Testis (tissue), 3 donors: Measurements from ENCODE around the gene AGA. TPM values are rescaled to one million over a fixed set of nuclear protein-coding genes. Genes with fewer than 3 reads are reported as not detected.

Source experiments
- DNase-seq: peaks from one replicate; pipeline ENCODE4 v3.0.0-alpha.2; 2019
- H3K27ac ChIP-seq, 2 donors: fragments of 200-600 bp; sonication (generic); one replicate each; pipeline ENCODE4 v1.5.1; 2019
- H3K27me3 ChIP-seq: fragments of 200-600 bp; sonication (generic); one replicate; pipeline ENCODE4 v1.5.1; 2019
- H3K36me3 ChIP-seq: fragments of 200-600 bp; sonication (generic); one replicate; pipeline ENCODE4 v1.5.1; 2017; ENCODE audit warnings: low read depth; ENCODE audit errors: missing control alignments
- H3K4me1 ChIP-seq: fragments of 200-600 bp; sonication (generic); one replicate; pipeline ENCODE4 v1.5.1; 2019
- H3K4me3 ChIP-seq, 2 donors: fragments of 200-600 bp; sonication (generic); one replicate each; pipeline ENCODE4 v1.5.1; 2017 to 2019
- H3K9me3 ChIP-seq: fragments of 200-600 bp; sonication (generic); one replicate; pipeline ENCODE4 v1.5.1; 2017
- POLR2A ChIP-seq: fragments of 450-650 bp; IDR thresholded peaks from one replicate; pipeline ENCODE4 v1.6.1; 2017; ENCODE audit warnings: antibody characterized with exemption, mild to moderate bottlenecking, moderate library complexity
- WGBS, 2 donors: methylation state at CpG; one replicate each; pipeline ENCODE4 v1.1.5; 2018; 5-methylcytosine and 5-hydroxymethylcytosine counted together
- intact Hi-C: fragments of 100-400 bp; cut with DNase I; formaldehyde crosslinking; loops from one replicate; pipeline ENCODE4 v1.15.1; 2023; ENCODE audit warnings: low total_unique reads
- polyA plus RNA-seq: library from polyadenylated mRNA; stranded (reverse); fragments of 350-450 nt; fragmentation: Illumina TruSeq; extraction: RNeasy Lipid Tissue Mini Kit (QIAGEN cat#74804); gene quantifications from one replicate; pipeline ENCODE4 v1.2.3, GENCODE V29; 2014; ENCODE audit warnings: low read depth, low replicate concordance; ENCODE audit not compliant: insufficient read depth
- total RNA-seq, 2 donors: library from RNA; depleted of rRNA; stranded (reverse); fragments of >200 nt; gene quantifications; one replicate each; pipeline ENCODE4 v1.2.3, GENCODE V29; 2016
- TF ChIP-seq, protein P1 (sequence below), 3 experiments: fragments of 450-650 bp in 2 of 3; fragments of 200-600 bp in 1 of 3; sonication (generic) in 1 of 3; IDR thresholded peaks; one replicate each; pipeline ENCODE4 v1.5.1; 2016 to 2019; ENCODE audit warnings: antibody characterized with exemption in 3 of 3, mild to moderate bottlenecking in 2 of 3, moderate library complexity in 1 of 3

AGA gene
- total and polyA plus RNA-seq, 3 donors from 2014 or later = 24.0 to 50.2 (median 39.0) TPM

DNA sequence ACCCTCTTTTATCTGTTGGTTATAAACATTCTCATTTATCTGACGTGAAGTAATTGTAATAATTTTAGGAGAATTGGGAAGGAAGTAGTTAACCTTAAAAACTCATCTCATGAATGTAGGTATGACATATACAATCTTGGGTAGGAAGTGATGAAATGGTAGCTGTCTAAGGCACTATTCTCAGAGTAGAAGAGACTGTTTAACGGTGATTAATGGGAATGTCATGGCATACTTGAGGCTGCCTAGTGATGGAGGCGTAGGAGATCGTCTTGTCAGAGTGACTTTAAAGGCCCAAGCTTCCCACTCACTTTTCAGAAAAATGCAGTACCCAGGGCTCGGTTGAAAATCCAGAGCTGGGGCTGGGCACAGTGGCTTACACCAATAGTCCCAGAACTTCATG is 19.4 kb upstream of the AGA start:
- DNase-seq = no peak
- Histone ChIP-seq H3K4me1 (no peaks in the 10 kb centered on the region), H3K36me3 (no peaks in the 10 kb centered on the region), H3K4me3 (no peak overlapping the region), H3K27me3 (no peaks in the 10 kb centered on the region), H3K9me3 (no peaks in the 10 kb centered on the region), H3K27ac (no peak overlapping the region)
- whole genome bisulfite sequencing, 2 donors = 78 to 81% methylated on average over 5 of the region's 5 CpGs
- TF ChIP-seq, protein P1, sequence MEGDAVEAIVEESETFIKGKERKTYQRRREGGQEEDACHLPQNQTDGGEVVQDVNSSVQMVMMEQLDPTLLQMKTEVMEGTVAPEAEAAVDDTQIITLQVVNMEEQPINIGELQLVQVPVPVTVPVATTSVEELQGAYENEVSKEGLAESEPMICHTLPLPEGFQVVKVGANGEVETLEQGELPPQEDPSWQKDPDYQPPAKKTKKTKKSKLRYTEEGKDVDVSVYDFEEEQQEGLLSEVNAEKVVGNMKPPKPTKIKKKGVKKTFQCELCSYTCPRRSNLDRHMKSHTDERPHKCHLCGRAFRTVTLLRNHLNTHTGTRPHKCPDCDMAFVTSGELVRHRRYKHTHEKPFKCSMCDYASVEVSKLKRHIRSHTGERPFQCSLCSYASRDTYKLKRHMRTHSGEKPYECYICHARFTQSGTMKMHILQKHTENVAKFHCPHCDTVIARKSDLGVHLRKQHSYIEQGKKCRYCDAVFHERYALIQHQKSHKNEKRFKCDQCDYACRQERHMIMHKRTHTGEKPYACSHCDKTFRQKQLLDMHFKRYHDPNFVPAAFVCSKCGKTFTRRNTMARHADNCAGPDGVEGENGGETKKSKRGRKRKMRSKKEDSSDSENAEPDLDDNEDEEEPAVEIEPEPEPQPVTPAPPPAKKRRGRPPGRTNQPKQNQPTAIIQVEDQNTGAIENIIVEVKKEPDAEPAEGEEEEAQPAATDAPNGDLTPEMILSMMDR (IDR thresholded peaks at IDR 0.05) = no peak
- no peak for TF ChIP-seq POLR2A
- intact Hi-C loops = no loop called here

DNA sequence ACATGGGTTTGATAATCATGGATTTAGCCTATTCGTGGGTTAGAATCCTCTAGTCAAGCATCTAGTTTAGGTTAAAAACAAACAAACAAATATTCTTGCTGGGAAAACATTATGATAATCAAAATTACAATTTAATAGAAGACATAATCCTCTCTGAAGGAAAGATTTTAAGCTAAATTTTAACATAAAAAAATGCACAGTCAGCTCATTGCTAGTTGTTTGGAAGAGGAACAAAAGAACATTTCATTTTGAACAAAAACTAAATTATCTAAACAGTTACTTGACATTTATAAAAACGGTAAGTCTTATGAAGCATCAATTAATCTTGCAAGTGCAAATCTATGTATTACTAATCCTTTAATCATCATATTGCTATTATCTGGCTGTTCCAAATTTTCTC is 18.2 kb upstream of the AGA start:
- 75 to 77% methylated on average over 2 of the region's 2 CpGs for WGBS, 2 donors
- no peaks in the 10 kb centered on the region for H3K27me3 ChIP-seq
- H3K9me3 ChIP-seq = no peaks in the 10 kb centered on the region
- TF ChIP-seq POLR2A = no peak
- TF ChIP-seq, protein P1 (IDR thresholded peaks at IDR 0.05) = no peak
- H3K4me1 ChIP-seq = no peaks in the 10 kb centered on the region
- H3K4me3 ChIP-seq = no peak overlapping the region
- H3K27ac ChIP-seq = no peak overlapping the region
- H3K36me3 ChIP-seq = no peaks in the 10 kb centered on the region
- DNase-seq = no peak
- intact Hi-C loops = no loop called here

DNA sequence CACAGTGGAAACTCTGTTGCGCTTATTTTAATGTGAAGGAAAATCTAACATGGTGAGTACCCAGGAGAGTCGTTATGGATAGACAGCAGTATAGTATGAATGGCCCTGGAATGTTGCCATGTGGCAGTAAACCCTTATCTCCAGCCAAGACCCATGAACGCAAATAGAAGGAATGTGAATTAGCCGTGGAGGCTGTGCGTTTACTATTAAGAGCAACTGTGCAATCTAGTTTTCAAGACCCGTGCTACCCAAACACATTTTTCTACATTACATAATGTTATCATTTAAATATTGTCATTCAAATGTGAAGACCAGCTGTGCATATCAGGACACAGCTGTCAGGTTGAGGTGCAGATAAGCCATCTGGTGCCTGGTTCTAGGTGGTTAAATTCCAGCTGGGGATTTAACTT is 13.3 kb upstream of the AGA start:
- no peak for DNase-seq
- WGBS, 2 donors = 62% methylated on average over 6 of the region's 6 CpGs
- Histone ChIP-seq H3K9me3 (no peaks in the 10 kb centered on the region), H3K36me3 (no peaks in the 10 kb centered on the region), H3K4me1 (no peaks in the 10 kb centered on the region), H3K4me3 (no peak overlapping the region), H3K27me3 (no peaks in the 10 kb centered on the region), H3K27ac (no peak overlapping the region)
- TF ChIP-seq POLR2A = no peak
- TF ChIP-seq, protein P1 (IDR thresholded peaks at IDR 0.05) = no peak
- intact Hi-C loops = no loop called here

DNA sequence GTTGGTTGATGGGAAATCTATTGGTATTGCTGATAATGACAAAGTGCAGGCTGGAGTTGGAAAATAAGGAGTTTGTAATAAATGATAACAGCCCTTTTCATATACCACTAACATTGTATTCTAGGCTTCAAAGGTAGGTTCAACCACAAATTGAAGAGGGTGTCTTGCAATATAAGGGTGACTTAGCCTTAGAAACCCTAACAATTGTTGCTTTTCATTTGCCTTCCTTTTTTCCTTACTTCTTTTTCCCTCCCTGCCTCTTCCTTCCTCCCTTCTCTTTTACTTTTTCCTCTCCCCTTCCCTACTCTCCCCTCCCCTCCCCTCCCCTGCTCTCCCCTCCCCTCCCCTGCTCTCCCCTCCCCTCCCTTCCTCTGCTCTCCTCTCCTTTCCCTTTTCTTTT is 10.9 kb upstream of the AGA start:
- intact Hi-C loops = no loop called here

DNA sequence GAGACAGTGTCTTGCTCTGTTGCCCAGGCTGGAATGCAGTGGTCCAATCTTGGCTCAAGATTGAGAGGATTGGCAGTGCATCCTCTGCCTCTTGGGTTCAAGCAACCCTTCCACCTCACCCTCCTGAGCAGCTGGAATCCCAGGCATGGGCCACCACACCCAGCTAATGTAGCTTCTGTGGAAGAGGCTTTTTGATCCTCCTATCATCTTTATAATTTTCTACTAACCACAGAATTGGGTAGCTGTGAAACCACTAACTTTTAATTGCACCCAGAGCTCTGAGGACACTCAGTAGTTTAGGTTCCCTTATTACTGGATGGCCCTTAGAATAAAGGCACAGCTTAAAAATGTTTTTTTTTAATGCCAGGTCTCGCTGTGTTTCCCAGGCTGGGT is 8.9 kb upstream of the AGA start:
- Histone ChIP-seq H3K9me3 (no peaks in the 10 kb centered on the region), H3K4me3 (no peak overlapping the region), H3K27me3 (no peaks in the 10 kb centered on the region), H3K4me1 (no peaks in the 10 kb centered on the region), H3K27ac (no peak overlapping the region), H3K36me3 (no peaks in the 10 kb centered on the region)
- TF ChIP-seq POLR2A = no peak
- TF ChIP-seq, protein P1 (IDR thresholded peaks at IDR 0.05) = no peak
- DNase-seq = no peak
- intact Hi-C loops = no loop called here
- 90 to 100% methylated on average over 1 of the region's 1 CpG for WGBS, 2 donors

More for the DNA sequence above, 10.9 kb upstream of the AGA start:
- no peak for DNase-seq
- Histone ChIP-seq H3K27me3 (no peaks in the 10 kb centered on the region), H3K36me3 (no peaks in the 10 kb centered on the region), H3K4me1 (no peaks in the 10 kb centered on the region), H3K4me3 (no peak overlapping the region), H3K9me3 (no peaks in the 10 kb centered on the region), H3K27ac (no peak overlapping the region)
- TF ChIP-seq POLR2A = no peak
- TF ChIP-seq, protein P1 (IDR thresholded peaks at IDR 0.05) = no peak
